Suprapubic skin (tissue), 4 donors: ENCODE data around the gene HPCAL1. TPM values are rescaled to one million over a fixed set of nuclear protein-coding genes. Genes with fewer than 3 reads are reported as not detected.
A peak's percentile ranks its signal among the peaks of the same experiment; 100 is the strongest.

Source experiments
- DNase-seq, 2 donors: peaks; one replicate each; pipeline ENCODE4 v3.0.0-alpha.2; 2019; ENCODE audit warnings: low spot score in 2 of 2
- H3K27ac ChIP-seq: fragments of 200-600 bp; sonication (generic); one replicate; pipeline ENCODE4 v1.5.1; 2019
- H3K27me3 ChIP-seq: fragments of 200-600 bp; sonication (generic); one replicate; pipeline ENCODE4 v1.5.1; 2019
- H3K36me3 ChIP-seq: fragments of 200-600 bp; sonication (generic); one replicate; pipeline ENCODE4 v1.5.1; 2019
- H3K4me1 ChIP-seq: fragments of 200-600 bp; sonication (generic); one replicate; pipeline ENCODE4 v1.5.1; 2019
- H3K4me3 ChIP-seq: fragments of 200-600 bp; sonication (generic); one replicate; pipeline ENCODE4 v1.5.1; 2019; ENCODE audit warnings: mild to moderate bottlenecking
- H3K9me3 ChIP-seq: fragments of 200-600 bp; sonication (generic); one replicate; pipeline ENCODE4 v1.5.1; 2019
- EP300 ChIP-seq: sonication (generic); formaldehyde crosslinking; IDR thresholded peaks from one replicate; pipeline ENCODE4 v1.6.1; 2017; ENCODE audit warnings: antibody characterized with exemption
- POLR2A ChIP-seq, 2 donors: fragments of 450-650 bp; IDR thresholded peaks; one replicate each; pipeline ENCODE4 v1.6.1; 2017; ENCODE audit warnings: antibody characterized with exemption in 2 of 2, mild to moderate bottlenecking in 2 of 2, moderate library complexity in 2 of 2
- POLR2AphosphoS5 ChIP-seq, 3 donors: sonication (generic); formaldehyde crosslinking; IDR thresholded peaks; one replicate each; pipeline ENCODE4 v1.6.1; 2017; ENCODE audit warnings: antibody characterized with exemption in 3 of 3
- WGBS: methylation state at CpG from one replicate; pipeline ENCODE4 v1.1.5; 2018; 5-methylcytosine and 5-hydroxymethylcytosine counted together
- total RNA-seq, 4 donors: library from RNA; depleted of rRNA; stranded (reverse); fragments of >200 nt; gene quantifications; one replicate each; pipeline ENCODE4 v1.1.0, GENCODE V29; 2016
- TF ChIP-seq, protein P1 (sequence below), 2 donors: fragments of 200-600 bp in 1 of 2; fragments of 450-650 bp in 1 of 2; sonication (generic) in 1 of 2; IDR thresholded peaks; one replicate each; pipeline ENCODE4 v1.5.1; 2016 to 2019; ENCODE audit warnings: antibody characterized with exemption in 2 of 2, mild to moderate bottlenecking in 1 of 2, moderate library complexity in 1 of 2

The HPCAL1 gene
- total RNA-seq, 4 donors from 2014 or later: 27.7 to 40.7 (median 35.3) TPM

DNA sequence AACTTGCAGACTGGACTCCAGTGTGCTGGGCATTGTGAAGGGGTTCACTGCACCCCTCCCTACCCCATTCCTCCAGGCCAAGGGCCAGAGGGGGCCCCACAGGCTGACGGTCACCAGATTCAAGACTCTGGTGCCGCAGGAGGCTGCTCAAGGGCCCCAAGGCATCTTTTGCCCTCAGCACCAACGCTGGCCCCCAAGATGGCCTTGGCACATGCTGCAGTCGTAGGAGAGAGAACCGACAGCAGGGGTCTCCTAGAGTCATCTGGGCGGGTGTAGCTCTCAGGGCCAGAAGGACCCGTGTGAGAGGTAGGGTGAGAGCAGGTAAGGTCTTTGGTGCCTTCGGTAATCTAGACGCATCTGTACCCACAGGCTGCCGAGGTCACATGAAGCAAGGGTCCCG, 164.1 kb downstream of the HPCAL1 start:
- TF ChIP-seq, protein P1, sequence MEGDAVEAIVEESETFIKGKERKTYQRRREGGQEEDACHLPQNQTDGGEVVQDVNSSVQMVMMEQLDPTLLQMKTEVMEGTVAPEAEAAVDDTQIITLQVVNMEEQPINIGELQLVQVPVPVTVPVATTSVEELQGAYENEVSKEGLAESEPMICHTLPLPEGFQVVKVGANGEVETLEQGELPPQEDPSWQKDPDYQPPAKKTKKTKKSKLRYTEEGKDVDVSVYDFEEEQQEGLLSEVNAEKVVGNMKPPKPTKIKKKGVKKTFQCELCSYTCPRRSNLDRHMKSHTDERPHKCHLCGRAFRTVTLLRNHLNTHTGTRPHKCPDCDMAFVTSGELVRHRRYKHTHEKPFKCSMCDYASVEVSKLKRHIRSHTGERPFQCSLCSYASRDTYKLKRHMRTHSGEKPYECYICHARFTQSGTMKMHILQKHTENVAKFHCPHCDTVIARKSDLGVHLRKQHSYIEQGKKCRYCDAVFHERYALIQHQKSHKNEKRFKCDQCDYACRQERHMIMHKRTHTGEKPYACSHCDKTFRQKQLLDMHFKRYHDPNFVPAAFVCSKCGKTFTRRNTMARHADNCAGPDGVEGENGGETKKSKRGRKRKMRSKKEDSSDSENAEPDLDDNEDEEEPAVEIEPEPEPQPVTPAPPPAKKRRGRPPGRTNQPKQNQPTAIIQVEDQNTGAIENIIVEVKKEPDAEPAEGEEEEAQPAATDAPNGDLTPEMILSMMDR (IDR thresholded peaks at IDR 0.05): no peak
- TF ChIP-seq POLR2A (IDR thresholded peaks at IDR 0.05) (no peak), EP300 (no peak), POLR2AphosphoS5 (IDR thresholded peaks at IDR 0.05) (no peak)
- no peak for DNase-seq
- Histone ChIP-seq H3K36me3 (no peaks in the 10 kb centered on the region), H3K27ac (no peak overlapping the region), H3K4me1 (no peaks in the 10 kb centered on the region), H3K9me3 (no peaks in the 10 kb centered on the region), H3K27me3 (peaks cover 10% of the 10 kb centered on the region), H3K4me3 (no peak overlapping the region)
- WGBS: 83% methylated on average over 11 of the region's 11 CpGs

DNA sequence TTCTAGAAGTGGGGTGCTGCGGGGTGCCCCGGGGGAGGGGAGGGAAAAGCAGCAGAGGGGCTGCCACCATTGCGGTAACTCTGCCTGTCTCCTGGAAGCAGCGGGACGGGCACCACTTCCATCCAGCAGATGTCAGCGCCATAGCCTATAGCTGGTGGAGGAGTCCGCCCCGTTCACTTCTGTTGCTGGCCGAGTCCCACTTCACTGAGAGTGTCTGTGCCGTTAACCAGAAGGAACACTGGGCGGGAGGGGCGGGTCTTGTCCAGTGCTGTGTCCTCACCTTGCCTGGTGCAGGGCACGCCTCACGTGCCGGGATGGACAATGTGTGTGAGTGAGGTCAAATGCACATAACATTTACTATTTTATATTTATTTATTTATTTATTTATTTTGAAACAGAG, 164.7 kb downstream of the HPCAL1 start:
- TF ChIP-seq EP300 (no peak), POLR2A (IDR thresholded peaks at IDR 0.05) (no peak), POLR2AphosphoS5 (IDR thresholded peaks at IDR 0.05) (no peak)
- TF ChIP-seq, protein P1 (IDR thresholded peaks at IDR 0.05): no peak
- Histone ChIP-seq H3K27ac (no peak overlapping the region), H3K4me3 (no peak overlapping the region), H3K9me3 (no peaks in the 10 kb centered on the region), H3K4me1 (no peaks in the 10 kb centered on the region), H3K36me3 (no peaks in the 10 kb centered on the region), H3K27me3 (peaks cover 10% of the 10 kb centered on the region)
- WGBS: 89% methylated on average over 15 of the region's 15 CpGs
- peak in 1 of 2 donors; percentile 59 for DNase-seq

DNA sequence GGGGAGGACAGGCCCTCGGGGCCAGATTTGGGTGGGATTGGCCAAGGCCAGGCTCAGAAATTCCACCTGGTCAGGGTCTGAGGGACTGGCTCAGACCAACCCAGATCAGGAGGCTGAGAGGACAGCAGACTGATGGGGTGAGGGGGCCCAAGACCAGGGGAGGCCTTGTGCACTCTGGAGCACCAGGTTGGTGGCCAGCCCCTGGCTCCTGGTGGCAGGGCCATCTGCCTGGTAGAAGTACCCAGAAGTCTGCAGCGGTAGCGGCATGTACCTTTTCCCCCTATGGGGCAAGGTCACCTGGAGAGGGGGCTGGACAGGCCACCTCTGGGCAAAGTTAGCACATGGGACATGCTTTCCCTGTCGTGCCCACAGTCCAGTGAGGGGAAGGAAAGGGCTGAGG, 166.6 kb downstream of the HPCAL1 start:
- no peak overlapping the region for H3K4me3 ChIP-seq
- H3K27ac ChIP-seq: no peak overlapping the region
- H3K36me3 ChIP-seq: no peaks in the 10 kb centered on the region
- no peaks in the 10 kb centered on the region for H3K9me3 ChIP-seq
- peaks cover 7% of the 10 kb centered on the region for H3K27me3 ChIP-seq
- WGBS: 83% methylated on average over 1 of the region's 4 CpGs
- DNase-seq: peak; percentile 48 to 67
- H3K4me1 ChIP-seq: no peaks in the 10 kb centered on the region
- TF ChIP-seq EP300 (no peak), POLR2A (IDR thresholded peaks at IDR 0.05) (no peak), POLR2AphosphoS5 (IDR thresholded peaks at IDR 0.05) (no peak)
- TF ChIP-seq, protein P1 (IDR thresholded peaks at IDR 0.05): no peak

DNA sequence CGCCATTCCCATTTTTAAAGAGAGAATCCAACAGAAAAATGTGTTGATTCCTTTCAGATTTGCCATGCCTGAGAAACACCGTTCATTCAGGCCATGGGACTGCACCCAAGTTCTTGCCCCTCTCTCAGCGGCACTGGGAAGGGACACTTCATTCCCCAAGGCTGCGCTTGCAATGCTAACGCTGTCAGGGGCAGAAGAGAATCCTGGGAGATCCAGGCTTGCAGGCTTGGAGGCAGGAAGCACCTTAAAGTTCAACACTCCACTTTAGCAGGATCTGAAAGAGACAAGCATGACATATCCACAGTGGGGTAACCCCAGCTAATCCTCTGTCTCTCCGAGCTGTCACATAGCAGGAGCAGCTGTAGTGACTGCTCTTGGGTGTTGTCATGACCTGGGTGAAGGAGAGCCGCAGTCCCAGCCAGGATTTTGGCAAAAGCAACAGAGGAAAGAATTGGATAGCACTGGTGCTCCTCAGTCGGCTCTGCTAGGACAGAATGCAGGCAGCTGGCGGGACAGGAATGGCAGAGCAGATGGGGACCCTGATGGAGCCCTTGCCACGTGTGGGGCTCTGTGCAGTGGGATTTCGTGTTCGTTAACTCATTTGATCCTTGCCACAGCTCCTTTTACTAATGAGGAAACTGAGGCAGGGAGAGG, 167.4 kb downstream of the HPCAL1 start:
- Histone ChIP-seq H3K36me3 (no peaks in the 10 kb centered on the region), H3K4me3 (no peak overlapping the region), H3K27ac (no peak overlapping the region), H3K9me3 (no peaks in the 10 kb centered on the region), H3K27me3 (peaks cover 7% of the 10 kb centered on the region), H3K4me1 (no peaks in the 10 kb centered on the region)
- TF ChIP-seq POLR2A (IDR thresholded peaks at IDR 0.05) (no peak), POLR2AphosphoS5 (IDR thresholded peaks at IDR 0.05) (no peak), EP300 (no peak)
- TF ChIP-seq, protein P1 (IDR thresholded peaks at IDR 0.05): no peak
- WGBS: 81% methylated on average over 5 of the region's 12 CpGs
- DNase-seq: peak; percentile 15 to 40

DNA sequence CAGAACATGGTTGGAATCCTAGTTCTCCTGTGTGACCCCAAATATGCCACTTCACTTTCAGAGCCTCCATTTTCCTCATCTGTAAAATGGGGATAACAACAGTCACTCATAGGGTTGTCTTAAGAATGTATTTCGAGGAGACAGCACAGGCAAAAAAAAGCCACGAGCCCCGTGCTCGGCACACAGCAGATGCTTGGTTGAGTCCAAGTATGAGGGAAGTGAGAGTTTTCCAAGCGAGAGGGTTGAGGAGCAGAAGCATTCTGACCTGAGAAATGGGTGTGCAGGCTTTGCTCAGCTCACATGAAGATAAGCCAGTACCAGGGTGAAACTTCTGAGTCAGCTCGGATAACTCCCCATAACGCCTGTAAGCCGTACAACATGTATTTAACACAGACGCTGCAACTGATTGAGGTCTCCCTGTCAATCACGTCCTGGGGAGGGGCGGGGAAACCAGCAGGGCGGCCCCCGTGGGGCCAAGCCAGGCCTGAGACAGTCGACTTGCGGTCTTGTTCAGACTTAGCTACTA, 168.4 kb downstream of the HPCAL1 start:
- 76% methylated on average over 15 of the region's 15 CpGs for WGBS
- no peak for TF ChIP-seq POLR2A (IDR thresholded peaks at IDR 0.05)
- no peak for TF ChIP-seq POLR2AphosphoS5 (IDR thresholded peaks at IDR 0.05)
- TF ChIP-seq EP300: no peak
- TF ChIP-seq, protein P1 (IDR thresholded peaks at IDR 0.05): no peak
- Histone ChIP-seq H3K27me3 (peaks cover 7% of the 10 kb centered on the region), H3K9me3 (no peaks in the 10 kb centered on the region), H3K36me3 (no peaks in the 10 kb centered on the region), H3K4me1 (no peaks in the 10 kb centered on the region), H3K27ac (no peak overlapping the region), H3K4me3 (no peak overlapping the region)
- peak; percentile 32 to 71 for DNase-seq
